ENCODE results near the gene FMOD.

The FMOD gene

GRCh38 chr1:203351037-203351625 lies at the start of gene FMOD:
FMOD (minus strand) TSS chr1:203351122; CDS start chr1:203348270, 2,852 bp downstream.
- no peaks in the 10 kb centered on the region for H3K9me3 Mint-ChIP-seq
- peaks cover 5% of the 10 kb centered on the region for H3K36me3 Mint-ChIP-seq (ENCODE audit: low read depth)
- TF ChIP-seq CTCF (IDR thresholded peaks at IDR 0.05) = no peak
- no peak for DNase-seq
- no peak within 1 kb of the TSS for H3K4me3 Mint-ChIP-seq
- no peak within 1 kb of the TSS for H3K27ac Mint-ChIP-seq
- H3K27me3 Mint-ChIP-seq (ENCODE audit: low read depth, poor library complexity) = peaks cover 20% of the 10 kb centered on the region
- H3K4me1 Mint-ChIP-seq = peaks cover 37% of the 10 kb centered on the region

- no peak overlapping the region for H3K4me3 Mint-ChIP-seq
- H3K36me3 Mint-ChIP-seq (ENCODE audit: low read depth) = no peaks in the 10 kb centered on the region
- no peak for DNase-seq
- no peak for TF ChIP-seq CTCF (IDR thresholded peaks at IDR 0.05)
- H3K4me1 Mint-ChIP-seq = peaks cover 16% of the 10 kb centered on the region
- peaks cover 22% of the 10 kb centered on the region for H3K27me3 Mint-ChIP-seq (ENCODE audit: low read depth, poor library complexity)
- H3K9me3 Mint-ChIP-seq = peaks cover 16% of the 10 kb centered on the region
- H3K27ac Mint-ChIP-seq = no peak overlapping the region
These were observed 45.8 kb upstream of the FMOD start for GRCh38 chr1:203396595-203397194.

- H3K9me3 Mint-ChIP-seq = peaks cover 20% of the 10 kb centered on the region
- H3K4me1 Mint-ChIP-seq = peaks cover 6% of the 10 kb centered on the region
- no peak overlapping the region for H3K4me3 Mint-ChIP-seq
- no peak for TF ChIP-seq CTCF (IDR thresholded peaks at IDR 0.05)
- no peak overlapping the region for H3K27ac Mint-ChIP-seq
- no peaks in the 10 kb centered on the region for H3K36me3 Mint-ChIP-seq (ENCODE audit: low read depth)
- DNase-seq = no peak
- peaks cover 17% of the 10 kb centered on the region for H3K27me3 Mint-ChIP-seq (ENCODE audit: low read depth, poor library complexity)
These were observed 44.8 kb upstream of the FMOD start for GRCh38 chr1:203395751-203396150.

GRCh38 chr1:203390298-203390697 lies 39.4 kb upstream of the FMOD start:
- H3K27ac Mint-ChIP-seq = no peak overlapping the region

GRCh38 chr1:203388683-203389082 lies 37.8 kb upstream of the FMOD start:
- TF ChIP-seq CTCF (IDR thresholded peaks at IDR 0.05) = no peak
- H3K4me3 Mint-ChIP-seq = no peak overlapping the region
- peaks cover 7% of the 10 kb centered on the region for H3K27me3 Mint-ChIP-seq (ENCODE audit: low read depth, poor library complexity)
- H3K36me3 Mint-ChIP-seq (ENCODE audit: low read depth) = no peaks in the 10 kb centered on the region
- peaks cover 13% of the 10 kb centered on the region for H3K9me3 Mint-ChIP-seq
- H3K4me1 Mint-ChIP-seq = peaks cover 5% of the 10 kb centered on the region
- no peak overlapping the region for H3K27ac Mint-ChIP-seq
- no peak for DNase-seq

More at GRCh38 chr1:203390298-203390697, 39.4 kb upstream of the FMOD start:
- TF ChIP-seq CTCF (IDR thresholded peaks at IDR 0.05) = no peak
- H3K9me3 Mint-ChIP-seq = peaks cover 13% of the 10 kb centered on the region
- H3K36me3 Mint-ChIP-seq (ENCODE audit: low read depth) = no peaks in the 10 kb centered on the region
- H3K4me1 Mint-ChIP-seq = no peaks in the 10 kb centered on the region
- H3K27me3 Mint-ChIP-seq (ENCODE audit: low read depth, poor library complexity) = peaks cover 8% of the 10 kb centered on the region
- H3K4me3 Mint-ChIP-seq = no peak overlapping the region
- DNase-seq = no peak

GRCh38 chr1:203382026-203382425 lies 31.1 kb upstream of the FMOD start:
- DNase-seq = no peak
- no peaks in the 10 kb centered on the region for H3K36me3 Mint-ChIP-seq (ENCODE audit: low read depth)
- H3K4me3 Mint-ChIP-seq = no peak overlapping the region
- TF ChIP-seq CTCF (IDR thresholded peaks at IDR 0.05) = no peak
- H3K27me3 Mint-ChIP-seq (ENCODE audit: low read depth, poor library complexity) = peaks cover 5% of the 10 kb centered on the region
- H3K9me3 Mint-ChIP-seq = peaks cover 5% of the 10 kb centered on the region
- no peak overlapping the region for H3K27ac Mint-ChIP-seq
- peaks cover 31% of the 10 kb centered on the region for H3K4me1 Mint-ChIP-seq
